Endothelial cell of umbilical vein (primary cell): ENCODE data around the gene NSD1. TPM values are rescaled to one million over a fixed set of nuclear protein-coding genes. Genes with fewer than 3 reads are reported as not detected.

Experiments used
- BruUV-seq: library from RNA; stranded (reverse); fragments of 400-500 nt; replicated peaks from 2 replicates; lab custom pipeline; 2021; lab: Mats Ljungman, UMichigan
- CTCF ChIA-PET: fragments of 300-600, 350-600 bp; sonication (Branson Sonifier 250); formaldehyde crosslinking; loops from one replicate; lab custom pipeline; 2021; ENCODE audit warnings: antibody characterized with exemption, inconsistent platforms; lab: Charles Lee
- POLR2A ChIA-PET: fragments of 300-600, 350-600 bp; sonication (Branson Sonifier 250); formaldehyde crosslinking; loops from one replicate; lab custom pipeline; 2021; ENCODE audit warnings: antibody characterized with exemption, inconsistent platforms; lab: Charles Lee
- DNase-seq: peaks from one replicate; pipeline ENCODE4 v3.0.0-alpha.2; 2011; ENCODE audit warnings: low read depth, low spot score
- FAIRE-seq: peaks from 2 replicates; lab custom pipeline; 2011; peaks lifted over from hg19 to GRCh38; lab: Jason Lieb, UNC
- H2AFZ ChIP-seq: 2 replicates; pipeline ENCODE4 v1.6.0; 2012; ENCODE audit warnings: low read depth, low read length, control low read depth, inconsistent platforms
- H3K27ac ChIP-seq: 2 replicates; pipeline ENCODE4 v1.5.1; 2011; ENCODE audit warnings: low read depth, mild to moderate bottlenecking, control low read depth, low read length, moderate library complexity; ENCODE audit not compliant: insufficient read depth
- H3K27me3 ChIP-seq, 2 experiments: 2 replicates each; pipeline versions ENCODE4 v1.6.0 to v1.6.1; 2011; ENCODE audit warnings: low read length in 2 of 2, mixed read lengths in 1 of 2; ENCODE audit not compliant: control insufficient read depth in 2 of 2, insufficient read depth in 2 of 2
- H3K36me3 ChIP-seq, 2 experiments: 2 replicates in 1 of 2; 3 replicates in 1 of 2; pipeline ENCODE4 v1.5.1; 2011; ENCODE audit warnings: low read length in 2 of 2, mild to moderate bottlenecking in 1 of 2, moderate library complexity in 1 of 2; ENCODE audit not compliant: control insufficient read depth in 2 of 2, insufficient read depth in 2 of 2; ENCODE audit errors: extremely low read depth in 1 of 2
- H3K4me1 ChIP-seq: 3 replicates; pipeline ENCODE4 v1.5.1; 2011; ENCODE audit warnings: mild to moderate bottlenecking, low read length; ENCODE audit not compliant: control insufficient read depth, insufficient read depth; ENCODE audit errors: extremely low read depth
- H3K4me2 ChIP-seq: 2 replicates; pipeline ENCODE4 v1.6.1; 2011; ENCODE audit warnings: low read length, control low read depth, mixed read lengths; ENCODE audit not compliant: insufficient read depth
- H3K4me3 ChIP-seq, 3 experiments: fragments of 200-600 bp in 1 of 3; sonication (generic), shearing (Covaris generic) in 1 of 3; replicated peaks in 1 of 3; 2 replicates each; pipeline ENCODE4 v1.5.1; 2011 to 2016; ENCODE audit warnings: control low read depth in 3 of 3, low read length in 3 of 3, mild to moderate bottlenecking in 2 of 3, inconsistent platforms in 1 of 3, low read depth in 1 of 3, moderate library complexity in 1 of 3; ENCODE audit not compliant: insufficient read depth in 1 of 3
- H3K79me2 ChIP-seq: 2 replicates; pipeline ENCODE4 v1.6.0; 2012; ENCODE audit warnings: low read length, inconsistent platforms; ENCODE audit not compliant: control insufficient read depth, insufficient read depth
- H3K9ac ChIP-seq: replicated peaks from 2 replicates; pipeline ENCODE3; 2011; ENCODE audit warnings: low read length, control low read depth; ENCODE audit not compliant: insufficient read depth; ENCODE audit errors: extremely low read depth
- H3K9me1 ChIP-seq: replicated peaks from 3 replicates; pipeline ENCODE4 v1.6.0; 2011; ENCODE audit warnings: mild to moderate bottlenecking, low read length; ENCODE audit not compliant: control insufficient read depth, insufficient read depth; ENCODE audit errors: extremely low read depth
- H3K9me3 ChIP-seq: replicated peaks from 2 replicates; pipeline ENCODE4 v1.5.1; 2012; ENCODE audit warnings: low read length, inconsistent platforms; ENCODE audit not compliant: control insufficient read depth, insufficient read depth
- H4K20me1 ChIP-seq: replicated peaks from 2 replicates; pipeline ENCODE3; 2011; ENCODE audit warnings: mild to moderate bottlenecking, low read length; ENCODE audit not compliant: control insufficient read depth, insufficient read depth; ENCODE audit errors: extremely low read depth
- CTCF ChIP-seq, 2 donors: IDR thresholded peaks; 1 replicate in 1 of 2; 2 replicates in 1 of 2; pipeline ENCODE4 v1.5.1; 2011; ENCODE audit warnings: low read length in 2 of 2, mild to moderate bottlenecking in 2 of 2, moderate library complexity in 2 of 2, control low read depth in 1 of 2, inconsistent platforms in 1 of 2, low read depth in 1 of 2; ENCODE audit not compliant: insufficient read depth in 1 of 2; ENCODE audit errors: extremely low read depth in 1 of 2
- FOS ChIP-seq: IDR thresholded peaks from 2 replicates; pipeline ENCODE4 v1.6.1; 2011; ENCODE audit warnings: mild to moderate bottlenecking, low read length, moderate library complexity, borderline replicate concordance; ENCODE audit not compliant: insufficient read depth
- GATA2 ChIP-seq: IDR thresholded peaks from 2 replicates; pipeline ENCODE4 v1.7.0; 2011; ENCODE audit warnings: low read depth, mild to moderate bottlenecking, moderate library complexity, mixed read lengths, low read length; ENCODE audit not compliant: insufficient read length, insufficient read depth
- JUN ChIP-seq: IDR thresholded peaks from 2 replicates; pipeline ENCODE4 v1.6.1; 2011; ENCODE audit warnings: borderline replicate concordance, low read depth; ENCODE audit not compliant: insufficient read length, insufficient read depth
- MAX ChIP-seq: IDR thresholded peaks from 2 replicates; pipeline ENCODE4 v1.6.1; 2011; ENCODE audit not compliant: insufficient read depth, insufficient read length
- POLR2A ChIP-seq: IDR thresholded peaks from 2 replicates; pipeline ENCODE4 v1.6.1; 2012; ENCODE audit warnings: low read depth, mild to moderate bottlenecking, control low read depth, low read length
- dilution Hi-C: fragments of 300-500 bp; cut with MboI; formaldehyde crosslinking; loops from one replicate; pipeline ENCODE4 v1.15.0; 2019; ENCODE audit warnings: low sequenced_read_pairs; ENCODE audit not compliant: extremely low pct_ligation_motif_present
- intact Hi-C: fragments of 100-400 bp; cut with micrococcal nuclease; formaldehyde crosslinking; loops from one replicate; pipeline ENCODE4 v1.10.0; 2022
- polyA plus RNA-seq, 4 experiments: library from polyadenylated mRNA; depleted of rRNA in 3 of 4; stranded (reverse) in 3 of 4; unstranded in 1 of 4; fragments of >200 nt; gene quantifications; 2 replicates each; pipeline versions ENCODE4 v1.2.1 to v1.2.3, GENCODE V29; 2011 to 2012; ENCODE audit warnings: missing spikeins in 1 of 4
- total RNA-seq: library from RNA; stranded (reverse); gene quantifications from 2 replicates; pipeline ENCODE4 v1.2.3, GENCODE V29; 2021

Gene NSD1
- total and polyA plus RNA-seq, 2 donors (not counting 3 experiments of a cell fraction or from before 2014, with no cell fraction given): 14.4 to 90.4 TPM

- H3K9ac ChIP-seq: no peak overlapping the region
- H3K9me3 ChIP-seq: no peaks in the 10 kb centered on the region
- dilution Hi-C loops (no loop called here), intact Hi-C loops (no loop called here)
- peaks cover 7 to 36% of the 10 kb centered on the region in 2 experiments for H3K36me3 ChIP-seq
- POLR2A ChIA-PET: no interaction called here
- no TSS peak for BruUV-seq
- no peaks in the 10 kb centered on the region for H4K20me1 ChIP-seq
- H3K4me1 ChIP-seq: peaks cover 30% of the 10 kb centered on the region
- no peak overlapping the region for H3K4me3 ChIP-seq
- H2AFZ ChIP-seq: no peak overlapping the region
- no peaks in the 10 kb centered on the region for H3K9me1 ChIP-seq
- H3K27ac ChIP-seq: peak overlapping the region; percentile 9
- TF ChIP-seq CTCF (IDR thresholded peaks at IDR 0.05; ENCODE audit: extremely low read depth in 1 of 2, insufficient read depth in 1 of 2, low read depth in 1 of 2, low read length in 2 of 2) (no peak), MAX (no peak), JUN (no peak), GATA2 (no peak), POLR2A (no peak), FOS (no peak)
- H3K27me3 ChIP-seq: no peaks in the 10 kb centered on the region
- DNase-seq: peak; percentile 56
- no peaks in the 10 kb centered on the region for H3K79me2 ChIP-seq
- CTCF ChIA-PET: interaction anchor here (0.7 to 1.7 kb wide), 2 partner anchors 13 to 185 kb away, joined by 3 to 7 read pairs; no protein-coding TSS in a partner anchor
- FAIRE-seq: peak; percentile 79
- peak overlapping the region; percentile 19 for H3K4me2 ChIP-seq
Observed at GRCh38 chr5:177296581-177296980, 163.0 kb downstream of the NSD1 start.
